GM18519 (cell line): Measurements from ENCODE around the gene TRIM38.
"Not testable (repeated sequence)": the region's sequence is repeated elsewhere in the genome, so short reads cannot be mapped to it uniquely, and the experiment has no call there.

Source experiments
- ATAC-seq: cut with Tn5 transposase; IDR thresholded peaks from one replicate; pipeline ENCODE4 v1.9.1; 2021; ENCODE audit warnings: mild to moderate bottlenecking, moderate library complexity; ENCODE audit not compliant: unreplicated experiment, low FRiP score

The TRIM38 gene

DNA sequence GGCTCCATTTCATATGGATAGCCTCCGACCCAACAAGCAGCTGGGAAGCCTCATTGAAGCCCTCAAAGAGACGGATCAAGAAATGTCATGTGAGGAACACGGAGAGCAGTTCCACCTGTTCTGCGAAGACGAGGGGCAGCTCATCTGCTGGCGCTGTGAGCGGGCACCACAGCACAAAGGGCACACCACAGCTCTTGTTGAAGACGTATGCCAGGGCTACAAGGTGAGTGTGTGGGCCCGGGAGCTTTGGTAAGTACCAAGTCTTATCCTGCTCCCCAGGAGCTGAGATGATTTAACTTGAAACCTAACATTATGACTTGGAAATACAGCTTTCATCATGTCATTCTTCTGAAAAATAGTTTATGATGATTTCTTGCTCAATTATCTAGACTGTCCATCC lies 4.1 kb downstream of the TRIM38 start:
- ATAC-seq, result no peak

DNA sequence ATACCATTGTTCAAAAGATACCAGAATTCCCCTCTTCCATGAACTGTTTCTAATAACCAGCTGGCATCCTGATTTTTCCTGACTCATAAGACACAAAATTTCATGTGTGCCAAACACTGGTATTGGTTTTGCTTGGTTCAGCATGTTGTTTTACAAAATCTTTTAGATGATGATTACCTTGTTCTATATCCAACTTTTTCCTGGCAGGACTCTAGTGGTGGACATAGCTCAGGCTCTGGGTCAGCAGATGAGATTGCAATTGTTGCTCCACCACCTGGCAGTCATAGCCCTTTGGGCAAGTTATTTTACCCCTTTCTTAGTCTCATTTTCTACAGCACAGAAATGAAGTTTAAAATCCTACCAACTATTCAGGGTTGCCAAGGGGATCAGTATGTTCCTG lies 6.2 kb downstream of the TRIM38 start:
- ATAC-seq, result no peak

DNA sequence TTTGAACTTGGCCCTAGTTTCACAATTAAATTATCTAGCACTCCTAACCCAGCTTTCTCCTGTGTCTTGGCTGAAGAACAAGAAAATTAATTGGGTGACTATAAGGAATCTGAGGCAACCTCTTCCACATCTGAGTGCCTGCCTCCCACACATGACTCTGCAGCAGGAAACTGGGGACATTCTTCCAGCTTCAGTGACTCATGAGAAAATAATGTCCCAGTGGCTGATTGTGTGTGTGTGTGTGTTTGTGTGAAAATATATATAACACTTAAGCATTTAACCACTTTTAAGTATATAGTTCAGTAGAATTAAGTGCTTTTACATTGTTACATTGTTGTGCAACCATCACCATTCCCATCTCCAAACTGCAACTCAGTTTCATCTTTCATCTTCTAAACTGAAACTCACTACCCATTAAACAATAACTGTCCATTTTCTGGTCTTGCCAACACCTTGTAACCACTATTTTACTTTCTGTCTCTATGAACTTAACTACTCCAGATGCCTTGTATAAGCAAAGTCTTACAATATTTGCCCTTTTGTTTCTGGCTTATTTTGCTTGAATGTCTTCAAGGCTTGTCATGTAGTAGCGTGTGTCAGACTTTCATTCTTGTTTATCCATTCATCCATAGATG lies 8.7 kb downstream of the TRIM38 start:
- no peak for ATAC-seq

DNA sequence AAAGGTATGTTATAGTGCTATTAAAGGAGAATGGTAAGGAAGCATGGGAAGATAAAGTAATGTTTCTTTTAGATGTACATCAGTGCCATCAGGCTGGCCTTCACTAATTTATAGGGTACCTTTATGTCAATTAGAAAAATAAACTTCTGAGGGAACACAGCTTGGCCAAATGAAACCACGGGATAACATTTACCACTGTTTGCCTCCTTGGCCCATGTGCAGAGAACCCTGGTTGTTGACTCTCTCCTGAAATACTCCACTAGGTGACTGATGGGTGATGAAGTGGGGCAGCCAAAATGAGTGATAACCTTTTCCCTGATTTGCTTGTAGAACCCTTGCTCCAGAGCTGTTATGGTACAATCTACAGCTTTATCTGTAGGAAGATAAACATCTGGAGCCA lies 9.5 kb downstream of the TRIM38 start:
- ATAC-seq, result no peak

DNA sequence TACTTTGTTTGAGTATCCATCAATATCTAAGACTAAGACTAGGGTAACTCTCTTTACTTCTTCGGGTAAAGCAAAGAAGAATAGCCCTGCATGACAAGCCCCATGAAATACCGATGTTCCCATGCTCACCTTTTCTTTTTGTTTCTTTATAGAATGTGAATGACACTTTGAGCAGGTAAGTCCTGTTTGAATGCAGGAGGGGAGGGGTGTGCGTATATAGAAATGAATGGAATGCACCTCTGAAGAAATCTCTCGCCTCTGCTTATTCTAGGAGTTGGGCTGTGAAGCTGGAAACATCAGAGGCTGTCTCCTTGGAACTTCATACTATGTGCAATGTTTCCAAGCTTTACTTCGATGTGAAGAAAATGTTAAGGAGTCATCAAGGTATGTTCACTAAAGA lies 10.3 kb downstream of the TRIM38 start:
- ATAC-seq, result no peak

DNA sequence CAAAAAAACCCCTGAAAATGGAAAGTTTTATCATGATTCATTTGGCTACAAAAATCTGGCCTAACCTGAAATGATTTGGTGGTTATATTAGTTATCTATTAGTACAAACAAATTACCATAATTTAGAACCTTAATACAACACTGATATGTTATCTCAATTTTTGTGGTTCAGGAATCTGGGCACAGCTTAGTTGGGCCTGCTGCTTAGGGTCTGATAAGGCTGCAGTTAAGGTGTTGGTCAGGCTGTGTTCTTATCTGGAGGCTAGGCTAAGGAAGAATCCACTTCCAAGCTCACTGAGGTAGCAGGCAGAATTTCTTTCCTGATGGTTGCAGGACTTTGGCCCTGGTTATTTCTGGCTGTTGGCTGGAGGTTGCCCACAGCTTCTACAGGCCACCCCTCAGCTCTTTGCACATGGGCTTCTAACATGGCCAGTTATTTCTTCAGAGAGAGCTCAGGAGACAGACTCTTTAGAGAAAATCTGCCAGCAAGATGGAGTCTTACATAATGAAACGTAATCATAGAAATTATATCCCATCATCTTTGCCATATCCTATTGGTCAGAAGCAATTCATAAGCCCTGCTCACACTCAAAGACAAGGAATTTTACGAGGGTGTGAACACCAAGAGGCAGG lies 11.4 kb downstream of the TRIM38 start:
- no peak for ATAC-seq

DNA sequence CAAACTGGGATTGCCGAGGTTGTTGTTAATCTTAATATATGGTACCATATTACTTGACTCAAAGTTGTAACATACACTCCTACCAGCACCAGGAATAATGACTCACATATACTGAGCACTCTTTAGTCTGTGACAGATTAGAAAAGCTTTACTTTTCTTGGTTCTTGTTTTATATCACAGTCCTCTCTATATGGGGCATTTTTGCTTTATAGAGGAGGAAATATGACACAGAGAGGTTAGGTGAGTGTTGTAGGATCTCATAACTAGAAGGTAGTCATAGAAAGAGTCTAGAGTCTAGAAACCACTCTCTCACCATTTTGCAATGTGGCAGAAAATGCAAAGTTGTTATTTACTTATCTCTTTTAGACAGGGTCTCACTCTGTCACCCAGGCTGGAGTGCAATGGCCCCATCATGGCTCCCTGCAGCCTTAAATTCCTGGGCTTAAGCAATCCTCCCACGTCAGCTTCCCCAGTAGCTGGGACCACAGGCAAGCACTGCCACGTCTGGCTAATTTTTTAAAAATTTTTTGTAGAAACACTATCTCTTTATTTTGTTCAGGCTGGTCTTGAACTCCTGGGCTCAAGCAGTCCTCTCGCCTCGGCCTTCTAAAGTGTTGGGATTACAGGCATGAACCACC lies 13.4 kb downstream of the TRIM38 start:
- ATAC-seq, result no peak

DNA sequence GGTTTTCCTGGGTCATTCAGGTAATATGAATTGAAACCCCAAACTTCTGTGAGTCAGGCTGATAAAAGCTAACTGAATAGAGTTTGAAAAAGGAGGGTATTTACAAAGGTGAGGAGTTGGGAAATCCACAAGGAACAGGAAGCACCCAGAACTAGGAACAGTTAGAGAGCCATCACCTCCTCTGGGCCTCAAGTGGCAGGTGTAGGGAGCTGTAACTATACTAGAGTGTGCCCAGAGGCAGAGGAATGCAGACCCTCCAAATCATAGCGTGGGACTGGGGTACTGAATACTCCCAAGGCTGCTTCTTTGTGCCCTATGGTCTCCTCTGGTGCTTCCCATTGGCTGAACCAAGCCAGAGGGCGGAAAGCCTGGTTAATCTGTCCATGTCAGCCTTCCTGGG lies 18.3 kb downstream of the TRIM38 start:
- ATAC-seq, result no peak

DNA sequence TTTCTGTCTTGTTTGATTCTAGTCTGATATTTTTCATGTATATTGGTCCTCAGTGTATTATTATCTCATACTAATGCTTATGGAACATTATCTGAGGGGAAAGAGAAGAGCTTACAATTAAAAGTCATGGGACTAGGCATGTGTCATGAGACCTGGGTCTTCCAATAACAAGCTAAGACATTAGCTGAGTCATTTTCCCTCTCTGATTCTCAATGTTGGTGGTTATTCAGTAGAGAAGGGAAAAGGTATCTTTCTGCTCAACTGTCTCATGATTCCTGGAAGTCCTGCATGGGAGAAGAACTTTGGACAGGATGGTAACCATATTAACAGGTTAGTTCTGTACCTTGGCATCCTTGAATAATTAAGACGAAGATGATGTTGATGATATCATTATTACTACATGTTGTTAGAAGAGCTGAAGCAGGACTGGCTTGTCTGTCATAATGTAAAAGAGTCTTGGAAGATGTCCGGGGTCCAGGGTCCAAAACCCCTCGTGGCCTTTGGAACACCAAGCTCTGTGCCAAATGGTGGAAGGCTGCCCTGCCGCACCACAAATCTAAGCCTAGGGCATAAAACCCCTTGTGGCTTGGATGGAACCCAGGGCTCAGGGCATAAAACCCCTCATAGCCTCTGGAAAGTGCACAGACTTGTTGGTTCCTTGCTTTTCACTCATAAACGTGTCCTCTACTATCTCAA lies 19.1 kb downstream of the TRIM38 start:
- no peak for ATAC-seq

DNA sequence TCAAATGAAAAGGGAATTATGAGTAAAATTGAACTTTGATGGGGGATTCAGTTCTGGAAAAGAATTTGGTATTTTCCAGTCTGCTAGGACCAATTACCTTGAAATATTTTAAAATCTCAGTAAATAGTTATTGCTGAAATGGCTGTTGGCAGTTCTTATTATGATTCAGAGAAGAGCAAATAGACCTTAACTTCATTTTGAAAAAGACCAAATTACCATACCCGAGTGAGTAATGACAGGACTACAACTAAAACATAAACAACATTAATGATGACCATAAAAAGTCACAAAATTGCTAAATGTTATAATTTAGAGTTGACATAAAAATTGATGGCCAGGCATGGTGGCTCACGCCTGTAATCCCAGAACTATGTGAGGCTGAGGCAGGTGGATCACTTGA lies 21.7 kb downstream of the TRIM38 start:
- ATAC-seq, result no peak

DNA sequence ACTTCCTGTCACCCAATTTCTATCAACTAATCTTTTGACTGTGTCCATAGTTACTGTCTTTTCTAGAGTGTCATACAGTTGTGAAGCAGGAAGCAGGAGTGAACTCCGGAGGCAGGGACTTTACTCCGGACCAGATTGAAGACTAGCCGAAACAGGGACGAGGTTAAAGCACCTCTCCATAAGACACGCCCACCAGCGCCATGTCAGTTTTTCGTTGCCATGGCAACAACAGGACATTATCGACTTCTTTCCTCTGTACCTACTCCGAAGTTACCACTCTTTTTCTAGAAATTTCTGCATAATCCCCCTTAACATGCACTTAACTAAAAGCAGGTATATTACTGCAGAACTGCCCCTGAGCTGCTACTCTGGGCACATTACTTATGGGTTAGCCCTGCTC lies 25.2 kb downstream of the TRIM38 start:
- ATAC-seq, result no peak

DNA sequence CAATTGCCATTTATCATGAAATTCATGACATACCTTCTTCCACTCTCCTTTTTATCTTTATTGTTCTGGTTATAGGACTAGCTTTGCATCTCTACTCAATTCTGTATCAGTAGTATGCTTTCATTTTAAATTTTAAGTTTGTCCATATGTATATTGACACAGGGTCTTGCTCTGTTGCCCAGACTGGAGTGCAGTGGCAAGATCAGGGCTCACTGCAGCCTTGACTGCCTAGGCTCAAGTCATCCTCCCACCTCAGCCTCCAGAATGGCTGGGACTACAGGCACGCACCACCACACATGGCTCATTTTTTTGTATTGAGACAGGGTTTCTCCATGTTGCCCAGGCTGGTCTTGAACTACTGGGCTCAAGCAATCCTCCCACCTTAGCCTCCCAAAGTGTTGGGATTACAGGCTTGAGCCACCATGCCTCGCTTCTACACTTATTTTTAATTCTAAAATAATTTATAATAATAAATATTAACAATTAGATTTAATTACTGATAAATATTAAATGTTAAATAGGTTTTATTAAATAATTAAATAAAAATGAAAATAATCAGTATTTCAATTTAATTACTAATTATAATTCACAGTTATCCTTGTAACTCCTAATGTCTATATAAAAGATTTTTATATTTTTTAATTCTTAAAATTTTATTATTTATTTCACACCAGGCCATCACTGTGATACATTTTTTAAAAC lies 27.7 kb downstream of the TRIM38 start:
- ATAC-seq, result no peak

DNA sequence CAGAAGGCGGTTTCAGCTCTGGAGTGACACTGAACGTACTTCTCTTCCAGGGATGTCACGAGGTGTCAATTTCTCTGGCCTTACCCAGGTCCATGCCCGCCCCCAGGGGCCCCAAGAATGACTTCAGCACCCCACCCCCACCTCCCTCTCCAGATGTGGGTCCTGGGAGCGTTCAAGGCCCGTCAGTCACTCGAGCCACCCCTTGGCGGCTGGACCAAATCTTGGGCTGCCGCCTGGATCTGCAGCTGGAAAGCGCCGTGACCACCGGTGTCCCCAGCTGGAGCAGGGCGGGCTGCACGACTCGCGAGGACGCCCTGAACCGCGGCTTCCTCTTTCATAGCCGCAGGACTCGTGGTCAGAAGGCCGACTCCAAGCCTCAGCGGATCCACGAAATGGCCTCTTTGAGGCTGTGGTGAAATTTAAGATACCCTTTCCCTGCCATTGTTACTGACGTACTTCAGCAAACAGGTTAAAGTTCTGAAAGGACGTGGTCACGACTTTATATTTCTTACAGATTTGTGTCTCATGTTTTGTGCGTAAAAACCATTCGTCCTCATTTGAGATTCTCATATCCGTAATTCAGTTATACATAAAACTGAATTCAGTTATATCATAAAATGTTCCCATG lies 29.3 kb downstream of the TRIM38 start:
- ATAC-seq, result peak; percentile 21

DNA sequence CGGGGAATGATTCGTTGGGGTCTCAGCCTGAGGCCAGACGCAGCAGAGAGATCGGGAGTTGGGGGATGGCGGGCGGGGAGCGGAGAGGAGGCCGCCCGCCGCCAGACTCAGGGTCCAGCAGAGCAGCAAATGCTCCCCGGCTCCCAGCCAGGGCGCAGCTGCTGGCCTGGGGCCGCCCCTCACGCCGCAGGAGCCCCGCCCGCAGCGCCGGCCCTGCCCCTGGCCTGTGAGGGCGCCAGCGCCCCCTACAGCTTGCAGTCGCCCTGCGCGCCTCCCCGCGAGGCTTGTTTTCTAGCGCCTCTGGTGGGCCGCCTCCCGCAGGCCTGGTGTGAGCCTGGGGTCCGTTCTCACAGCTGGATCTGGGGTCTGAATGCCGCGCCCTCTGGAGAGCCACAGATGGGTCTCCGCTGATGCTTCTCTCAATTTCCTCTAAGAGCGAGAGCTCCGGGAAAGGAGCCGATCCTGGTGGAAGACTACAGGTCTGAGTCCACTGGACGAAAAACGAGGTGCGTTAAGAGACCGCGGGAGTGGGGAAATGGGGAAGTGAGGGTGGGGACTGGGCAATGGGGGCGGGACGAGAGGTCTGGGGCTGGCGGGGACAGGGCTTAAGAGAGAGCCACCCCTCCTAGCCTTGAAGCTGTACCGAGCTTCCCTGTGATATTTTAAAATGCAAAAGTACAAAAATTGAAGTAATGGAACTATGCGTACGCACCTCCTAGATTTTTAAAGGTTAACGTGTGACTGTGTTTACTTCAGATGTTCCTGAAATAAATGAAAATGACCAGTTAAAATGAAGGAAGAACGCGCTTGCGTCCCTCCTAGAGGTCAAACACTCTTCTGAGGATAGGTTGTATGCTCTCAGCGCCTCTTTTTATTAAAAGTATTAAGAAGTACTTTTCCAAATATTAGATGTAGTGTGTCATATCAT lies 30.1 kb downstream of the TRIM38 start:
- ATAC-seq, result peak; percentile 86

DNA sequence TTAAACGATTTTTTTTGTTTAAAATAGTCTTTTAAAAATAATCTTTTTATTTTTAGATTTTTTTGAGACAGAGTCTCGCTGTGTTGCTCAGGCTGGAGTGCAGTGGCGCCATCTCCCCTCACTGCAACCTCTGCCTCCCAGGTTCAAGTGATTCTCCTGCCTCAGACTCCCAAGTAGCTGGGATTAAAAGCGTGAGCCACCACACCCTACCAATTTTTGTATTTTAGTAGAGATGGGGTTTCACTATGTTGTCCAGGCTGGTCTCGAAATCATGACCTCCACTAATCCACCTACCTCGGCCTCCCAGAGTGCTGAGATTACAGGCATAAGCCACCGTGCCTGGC lies 30.7 kb downstream of the TRIM38 start:
- not testable (repeated sequence) for ATAC-seq

DNA sequence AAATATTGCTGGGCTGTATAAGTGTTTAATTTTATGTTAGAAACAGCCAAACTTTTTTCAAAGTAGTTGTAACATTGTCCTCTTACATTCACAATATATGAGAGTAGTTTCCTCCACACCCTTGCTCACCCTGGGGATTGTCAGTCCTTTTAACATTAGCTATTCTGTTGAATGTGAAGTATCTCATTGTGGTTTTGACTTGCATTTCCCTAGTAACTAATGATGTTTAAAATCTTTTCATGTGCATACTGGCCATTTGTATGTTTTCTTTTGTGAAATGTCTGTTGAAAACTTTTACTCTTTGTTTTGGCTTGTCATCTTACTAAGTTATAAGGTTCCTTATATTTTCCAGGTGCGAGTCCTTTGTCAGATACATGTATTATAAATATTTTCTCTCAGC lies 32.9 kb downstream of the TRIM38 start:
- no peak for ATAC-seq

DNA sequence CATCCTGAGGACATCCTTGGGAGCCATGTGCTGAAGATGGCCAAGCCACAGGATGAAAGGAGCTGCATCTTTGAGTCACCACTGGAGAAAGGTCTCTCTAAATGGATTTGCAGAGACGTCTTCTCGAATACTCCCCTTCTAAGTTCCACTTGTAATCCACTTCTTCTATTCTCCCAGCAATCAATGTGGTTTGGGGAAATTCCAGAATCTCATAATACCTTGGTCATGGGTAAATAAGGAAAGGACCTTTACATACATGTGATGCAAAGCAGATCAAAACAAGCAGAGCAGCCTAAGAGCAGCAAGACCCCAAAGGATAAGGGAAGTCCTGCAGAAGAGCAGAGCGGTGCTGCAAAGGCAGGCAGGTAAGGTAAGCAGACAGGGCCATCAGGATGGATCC lies 35.3 kb downstream of the TRIM38 start:
- no peak for ATAC-seq

DNA sequence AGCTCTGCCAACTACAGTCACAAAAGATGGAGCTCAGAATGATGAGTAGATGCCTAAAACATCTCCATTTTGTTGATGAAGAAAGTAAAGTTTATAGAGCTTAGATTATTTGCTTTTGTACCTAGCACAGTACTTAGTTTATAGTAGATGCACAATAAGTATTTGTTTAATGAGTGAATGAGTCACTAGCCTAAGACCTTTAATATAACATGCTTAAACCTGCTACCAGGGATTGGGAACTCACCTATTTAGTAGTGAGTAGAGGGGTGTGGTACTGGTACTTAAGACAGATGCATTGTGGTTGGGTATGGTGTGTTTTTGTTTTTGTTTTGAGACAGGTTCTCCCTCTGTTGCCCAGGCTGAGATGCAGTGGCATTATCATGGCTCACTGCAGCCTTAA lies 35.8 kb downstream of the TRIM38 start:
- ATAC-seq, result no peak

DNA sequence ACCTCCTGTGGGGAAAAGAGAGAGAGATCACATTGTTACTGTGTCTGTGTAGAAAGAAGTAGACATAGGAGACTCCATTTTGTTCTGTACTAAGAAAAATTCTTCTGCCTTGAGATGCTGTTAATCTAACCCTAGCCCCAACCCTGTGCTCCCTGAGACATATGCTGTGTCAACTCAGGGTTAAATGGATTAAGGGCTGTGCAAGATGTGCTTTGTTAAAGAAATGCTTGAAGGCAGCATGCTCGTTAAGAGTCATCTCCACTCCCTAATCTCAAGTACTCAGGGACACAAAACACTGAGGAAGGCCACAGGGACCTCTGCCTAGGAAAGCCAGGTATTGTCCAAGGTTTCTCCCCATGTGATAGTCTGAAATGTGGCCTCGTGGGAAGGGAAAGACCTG lies 36.6 kb downstream of the TRIM38 start:
- ATAC-seq, result not testable (repeated sequence)
